Thymus (tissue), 11 donors: Measurements from ENCODE around the gene PGBD2. TPM values are rescaled to one million over a fixed set of nuclear protein-coding genes. Genes with fewer than 3 reads are reported as not detected.
A peak's percentile ranks its signal among the peaks of the same experiment; 100 is the strongest.

Source experiments
- DNase-seq, 9 donors: peaks; one replicate each; pipeline ENCODE4 v3.0.0-alpha.2; 2013; ENCODE audit warnings: low spot score in 9 of 9, low read depth in 6 of 9, missing footprints in 1 of 9
- H3K27ac ChIP-seq, 2 donors: one replicate each; pipeline ENCODE4 v1.5.1; 2013; ENCODE audit warnings: control low read depth in 1 of 2, low read depth in 1 of 2, low read length in 1 of 2, mild to moderate bottlenecking in 1 of 2, moderate library complexity in 1 of 2
- H3K27me3 ChIP-seq, 2 donors: one replicate each; pipeline ENCODE4 v1.5.1; 2013; ENCODE audit warnings: low read length in 1 of 2; ENCODE audit not compliant: control insufficient read depth in 2 of 2, insufficient read depth in 1 of 2
- H3K36me3 ChIP-seq, 2 donors: one replicate each; pipeline ENCODE4 v1.5.1; 2013; ENCODE audit warnings: low read length in 1 of 2, mild to moderate bottlenecking in 1 of 2, moderate library complexity in 1 of 2; ENCODE audit not compliant: control insufficient read depth in 2 of 2, insufficient read depth in 2 of 2
- H3K4me1 ChIP-seq, 2 donors: one replicate each; pipeline ENCODE4 v1.5.1; 2013; ENCODE audit warnings: low read length in 2 of 2; ENCODE audit not compliant: control insufficient read depth in 2 of 2, insufficient read depth in 2 of 2
- H3K4me3 ChIP-seq, 2 donors: one replicate each; pipeline ENCODE4 v1.5.1; 2013; ENCODE audit warnings: low read length in 2 of 2, control low read depth in 1 of 2, mild to moderate bottlenecking in 1 of 2
- H3K9me3 ChIP-seq, 2 donors: one replicate each; pipeline ENCODE4 v1.5.1; 2013; ENCODE audit warnings: low read length in 1 of 2, mild to moderate bottlenecking in 1 of 2; ENCODE audit not compliant: control insufficient read depth in 2 of 2, insufficient read depth in 1 of 2
- WGBS: extraction: QIAGEN DNeasy Blood & Tissue Kit; methylation state at CpG from one replicate; pipeline ENCODE4 v1.1.7; 2013; 5-methylcytosine and 5-hydroxymethylcytosine counted together
- polyA plus RNA-seq: library from polyadenylated mRNA; stranded (reverse); fragments of 200-250 nt; gene quantifications from one replicate; pipeline ENCODE4 v1.2.3, GENCODE V29; 2013
- total RNA-seq: library from RNA; stranded (reverse); fragments of 120-200 nt; gene quantifications from one replicate; pipeline ENCODE4 v1.2.4, GENCODE V29; 2013
- donor health status: healthy.

Gene PGBD2
- total and polyA plus RNA-seq, 2 donors = 8.0 to 8.8 TPM

DNA sequence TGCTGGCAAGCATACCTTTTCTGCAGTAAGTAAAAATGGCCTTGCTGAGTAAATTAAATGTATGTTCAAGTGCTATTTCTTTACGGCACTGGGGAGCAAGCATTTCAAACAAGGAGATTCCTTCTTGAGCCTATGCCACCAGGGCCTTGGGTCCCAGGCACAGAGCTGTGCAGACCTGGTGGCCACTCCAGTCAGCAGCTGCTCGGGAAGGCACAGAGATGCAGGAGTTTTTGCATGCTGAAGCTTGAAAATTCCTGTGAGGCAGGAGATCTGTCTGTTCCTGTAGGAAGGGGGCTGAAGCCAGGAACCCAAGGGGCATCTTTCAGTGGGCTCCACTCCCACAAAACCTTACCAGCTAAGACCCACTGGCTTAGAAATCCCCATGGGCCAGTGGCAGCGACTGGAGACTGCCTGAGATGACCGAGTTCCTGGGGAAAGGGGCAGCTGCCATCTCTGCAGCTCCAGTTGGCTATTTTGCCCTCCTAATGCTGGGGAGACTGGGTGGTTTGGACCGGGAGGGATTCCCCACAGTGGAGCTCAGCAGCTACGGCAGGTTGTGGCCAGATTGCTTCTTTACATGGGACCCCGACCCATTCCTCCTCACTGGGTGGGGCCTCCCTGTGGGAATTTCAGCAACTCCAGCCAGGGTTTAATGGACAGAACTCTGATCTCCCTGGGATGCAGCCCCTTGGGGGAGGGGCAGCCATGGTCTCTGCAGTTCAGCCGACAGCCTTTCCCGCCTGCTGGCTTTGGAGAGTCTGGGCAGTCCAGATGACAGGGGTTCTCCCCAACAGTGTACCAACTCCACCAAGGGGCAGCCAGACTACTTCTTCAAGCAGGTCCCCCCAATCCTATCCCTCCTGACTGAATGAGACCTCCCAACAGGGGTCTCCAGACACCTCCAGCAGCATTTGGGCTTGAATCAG, 8.4 kb upstream of the PGBD2 start:
- Histone ChIP-seq H3K36me3 (no peaks in the 10 kb centered on the region), H3K4me1 (no peaks in the 10 kb centered on the region), H3K27ac (no peak overlapping the region), H3K4me3 (no peak overlapping the region), H3K27me3 (no peaks in the 10 kb centered on the region), H3K9me3 (no peaks in the 10 kb centered on the region)
- WGBS = 63% methylated on average over 9 of the region's 9 CpGs
- DNase-seq = no peak

DNA sequence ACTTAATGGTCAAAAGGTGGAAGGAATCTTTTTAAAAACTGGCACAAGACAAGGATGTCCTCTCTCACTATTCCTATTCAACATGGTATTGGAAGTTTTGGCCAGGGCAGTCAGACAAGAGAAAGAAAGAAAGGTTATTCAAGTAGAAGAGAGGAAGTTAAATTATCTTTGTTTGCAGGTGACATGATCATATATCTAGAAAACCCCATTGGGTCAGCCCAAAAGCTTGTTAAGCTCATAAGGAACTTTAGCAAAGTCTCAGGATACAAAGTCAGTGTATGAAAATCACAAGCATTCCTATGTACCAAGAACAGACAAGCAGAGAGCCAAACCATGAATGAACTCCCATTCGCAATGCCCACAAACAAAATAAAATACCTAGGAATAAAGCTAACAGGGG, 5.4 kb upstream of the PGBD2 start:
- Histone ChIP-seq H3K9me3 (no peaks in the 10 kb centered on the region), H3K4me3 (no peak overlapping the region), H3K27ac (no peak overlapping the region), H3K27me3 (no peaks in the 10 kb centered on the region), H3K36me3 (no peaks in the 10 kb centered on the region), H3K4me1 (peaks cover 0 to 3% of the 10 kb centered on the region in 2 donors)
- DNase-seq = no peak
- 98% methylated on average over 1 of the region's 1 CpG for whole genome bisulfite sequencing

DNA sequence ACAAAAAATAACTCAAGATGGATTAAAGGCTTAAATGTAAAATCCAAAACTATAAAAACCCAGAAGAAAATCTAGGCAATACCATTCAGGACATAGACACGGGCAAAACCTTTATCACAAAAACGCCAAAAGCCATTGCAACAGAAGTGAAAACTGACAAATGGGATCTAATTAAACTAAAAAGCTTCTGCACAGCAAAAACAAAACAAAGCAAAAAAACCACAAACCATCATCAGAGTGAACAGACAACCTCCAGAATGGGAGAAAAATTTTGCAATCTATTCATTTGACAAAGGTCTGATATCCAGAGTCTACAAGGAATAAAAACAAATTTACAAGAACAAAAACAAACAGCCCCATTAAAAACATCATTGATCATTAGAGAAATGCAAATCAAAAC, 4.5 kb upstream of the PGBD2 start:
- no peak overlapping the region for H3K4me3 ChIP-seq
- H3K36me3 ChIP-seq = no peaks in the 10 kb centered on the region
- no peaks in the 10 kb centered on the region for H3K27me3 ChIP-seq
- H3K27ac ChIP-seq = no peak overlapping the region
- DNase-seq = no peak
- H3K4me1 ChIP-seq = peaks cover 0 to 7% of the 10 kb centered on the region in 2 donors
- WGBS = 89% methylated on average over 2 of the region's 2 CpGs
- H3K9me3 ChIP-seq = no peaks in the 10 kb centered on the region

DNA sequence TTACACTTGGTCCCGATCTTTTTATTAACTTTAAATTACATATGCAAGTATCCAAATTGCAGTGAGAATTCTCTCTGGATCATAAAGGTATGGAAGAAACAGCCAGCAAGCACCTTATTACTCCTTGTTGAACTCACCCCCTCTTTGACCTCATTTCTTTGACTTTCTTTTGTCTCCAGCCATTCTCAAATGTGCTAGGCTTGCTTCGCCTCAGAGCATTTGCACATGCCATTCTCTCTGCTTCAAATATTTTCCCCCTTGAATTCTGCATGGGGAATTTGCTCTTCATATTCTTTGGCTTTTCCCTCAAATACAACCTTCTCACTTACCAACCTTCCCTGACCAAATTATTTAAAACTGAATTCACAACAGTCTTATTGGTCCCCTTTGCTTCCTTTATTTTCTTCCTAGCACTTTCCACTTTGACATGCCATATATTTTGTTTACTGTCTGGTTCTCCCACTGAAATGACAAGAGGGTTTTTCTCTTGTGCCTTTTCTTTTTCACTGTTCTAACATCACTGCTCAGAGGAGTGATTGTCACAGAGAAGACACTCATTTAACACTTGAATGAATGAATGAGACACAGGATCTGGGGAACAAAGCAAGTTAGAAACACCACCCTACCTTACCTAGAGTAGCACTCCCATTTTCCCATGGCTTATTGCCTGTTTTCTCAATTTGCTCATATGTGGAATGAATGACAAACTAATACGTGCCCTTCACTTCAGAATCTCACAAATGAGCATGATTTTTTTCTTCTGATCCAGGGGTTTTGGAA, 1.4 kb upstream of the PGBD2 start:
- DNase-seq = no peak
- H3K27ac ChIP-seq = no peak overlapping the region
- H3K27me3 ChIP-seq = no peaks in the 10 kb centered on the region
- peaks cover 3 to 27% of the 10 kb centered on the region in 2 donors for H3K4me1 ChIP-seq
- H3K9me3 ChIP-seq = no peaks in the 10 kb centered on the region
- WGBS = 98% methylated on average over 3 of the region's 3 CpGs
- no peaks in the 10 kb centered on the region for H3K36me3 ChIP-seq
- H3K4me3 ChIP-seq = no peak overlapping the region

DNA sequence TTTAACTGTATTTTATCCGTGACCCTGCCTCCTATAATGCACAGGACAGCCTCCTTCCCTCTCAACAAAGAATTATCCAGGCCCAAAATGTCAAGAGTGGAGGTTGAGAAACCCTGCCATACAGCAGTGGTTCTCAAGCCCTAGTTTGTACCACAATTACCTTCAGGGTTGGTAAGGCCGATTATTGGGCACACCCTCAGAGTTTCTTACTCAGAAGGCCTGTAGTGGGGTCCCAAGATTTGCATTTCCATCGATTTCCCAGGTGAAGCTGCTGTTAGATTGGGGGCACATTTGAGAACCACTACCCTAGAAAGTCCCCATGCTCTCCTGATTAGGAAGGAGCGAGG, 400 bp upstream of the PGBD2 start:
- Histone ChIP-seq H3K27me3 (no peaks in the 10 kb centered on the region), H3K36me3 (no peaks in the 10 kb centered on the region), H3K4me1 (peaks cover 7 to 37% of the 10 kb centered on the region in 2 donors), H3K27ac (peak overlapping the region; percentile 92), H3K9me3 (no peaks in the 10 kb centered on the region), H3K4me3 (peak overlapping the region; percentile 64 to 71)
- DNase-seq = no peak
- WGBS = 29% methylated on average over 4 of the region's 4 CpGs

DNA sequence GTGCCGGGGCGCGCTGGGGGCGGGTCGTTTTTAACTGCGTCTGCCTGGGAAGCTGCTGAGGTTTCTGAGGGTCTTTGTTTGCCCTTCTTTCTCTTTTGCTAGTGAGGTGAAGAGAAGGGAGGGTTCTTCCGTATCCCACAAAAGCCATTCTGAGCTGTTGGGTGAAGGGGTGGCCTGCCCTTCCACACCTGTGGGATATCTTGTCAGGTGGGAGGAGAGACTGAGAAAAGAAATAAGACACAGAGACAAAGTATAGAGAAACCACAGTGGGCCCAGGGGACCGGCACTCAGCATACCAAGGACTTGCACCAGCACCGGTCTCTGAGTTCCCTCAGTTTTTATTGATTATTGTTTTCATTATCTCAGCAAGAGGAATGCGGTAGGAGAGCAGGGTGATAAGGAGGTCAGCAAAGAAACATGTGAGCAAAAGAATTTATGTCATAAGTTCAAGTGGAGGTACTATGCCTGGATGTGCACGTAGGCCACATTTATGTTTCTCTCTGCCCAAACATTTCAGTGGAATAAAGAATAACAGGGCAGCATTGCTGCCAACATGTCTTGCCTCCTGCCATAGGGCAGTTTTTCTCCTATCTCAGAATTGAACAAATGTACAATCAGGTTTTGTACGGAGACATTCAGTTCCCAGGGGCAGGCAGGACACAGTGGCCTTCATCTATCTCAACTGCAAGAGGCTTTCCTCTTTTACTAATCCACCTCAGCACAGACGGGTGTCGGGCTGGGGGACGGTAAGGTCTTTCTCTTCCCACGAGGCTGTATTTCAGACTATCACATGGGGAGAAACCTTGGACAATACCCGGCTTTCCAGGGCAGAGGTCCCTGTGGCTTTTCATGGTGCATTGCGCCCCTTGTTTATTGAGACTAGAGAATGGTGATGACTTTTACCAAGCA, 972 bp downstream of the PGBD2 start:
- WGBS = 40% methylated on average over 18 of the region's 18 CpGs
- Histone ChIP-seq H3K4me3 (peak overlapping the region; percentile 55 to 64), H3K9me3 (no peaks in the 10 kb centered on the region), H3K27ac (peak overlapping the region; percentile 93 to 99), H3K36me3 (no peaks in the 10 kb centered on the region), H3K27me3 (no peaks in the 10 kb centered on the region), H3K4me1 (peaks cover 7 to 39% of the 10 kb centered on the region in 2 donors)
- peak in 5 of 9 donors; percentile 13 to 86 (median 80) for DNase-seq

DNA sequence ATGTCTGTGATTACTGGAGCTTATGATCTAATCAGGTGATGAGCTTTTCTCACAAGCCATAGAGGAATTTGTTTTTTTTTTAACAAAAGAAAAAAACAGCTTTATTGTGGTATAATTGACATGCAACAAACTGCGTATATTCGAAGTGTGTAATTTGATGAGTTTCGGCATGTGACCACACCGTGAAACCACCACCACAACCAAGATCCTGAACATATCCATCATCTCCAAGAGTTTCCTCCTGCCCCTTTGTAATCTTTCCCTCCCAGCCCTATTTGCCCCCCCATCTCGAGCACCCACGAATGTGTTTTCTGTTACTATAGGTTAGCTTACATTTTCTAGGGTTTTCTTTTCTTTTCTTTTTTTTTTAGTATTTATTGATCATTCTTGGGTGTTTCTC, 4.7 kb downstream of the PGBD2 start:
- H3K27ac ChIP-seq = no peak overlapping the region
- no peaks in the 10 kb centered on the region for H3K9me3 ChIP-seq
- H3K27me3 ChIP-seq = no peaks in the 10 kb centered on the region
- H3K4me3 ChIP-seq = no peak overlapping the region
- H3K36me3 ChIP-seq = peaks cover 2 to 10% of the 10 kb centered on the region in 2 donors
- H3K4me1 ChIP-seq = peaks cover 7 to 56% of the 10 kb centered on the region in 2 donors
- DNase-seq = no peak
- 76% methylated on average over 6 of the region's 6 CpGs for WGBS

DNA sequence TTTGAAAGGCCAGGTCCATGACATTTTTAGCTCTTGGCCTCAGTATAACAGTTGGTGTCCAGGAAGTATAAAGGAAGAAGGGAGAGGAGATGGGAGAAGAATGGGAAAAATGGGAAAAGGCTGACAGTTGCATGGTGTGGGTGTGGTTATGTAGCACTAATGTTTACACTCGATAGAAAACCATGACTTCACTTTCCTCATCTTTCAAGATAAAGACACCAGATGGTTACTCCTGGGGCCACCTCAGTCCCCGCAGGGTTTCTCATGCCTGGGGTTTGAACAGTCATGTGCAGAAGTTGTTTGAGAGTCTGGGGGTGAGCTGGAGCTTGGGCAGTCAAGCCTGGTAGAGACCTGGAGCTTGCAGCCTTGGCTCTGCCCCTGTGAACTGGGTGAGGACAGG, 7.9 kb downstream of the PGBD2 start:
- H3K27me3 ChIP-seq = no peaks in the 10 kb centered on the region
- DNase-seq = peak in 1 of 9 donors; percentile 50
- peaks cover 24 to 30% of the 10 kb centered on the region in 2 donors for H3K36me3 ChIP-seq
- H3K27ac ChIP-seq = peak overlapping the region in 1 of 2 donors; percentile 92
- no peak overlapping the region for H3K4me3 ChIP-seq
- H3K9me3 ChIP-seq = no peaks in the 10 kb centered on the region
- peaks cover 4 to 48% of the 10 kb centered on the region in 2 donors for H3K4me1 ChIP-seq
- 89% methylated on average over 2 of the region's 2 CpGs for WGBS
